SU-DHL-6 (cell line): ENCODE data around the gene TSPAN17.

ENCODE experiments used
- H2AFZ ChIP-seq: fragments of 200-600 bp; sonication (generic); 2 replicates; pipeline ENCODE4 v1.6.1; 2014; ENCODE audit warnings: low read depth, mild to moderate bottlenecking, moderate library complexity, mixed read lengths, antibody characterized with exemption, low read length; ENCODE audit not compliant: severe bottlenecking
- H3F3A ChIP-seq: fragments of 200-600 bp; shearing (Covaris generic); 2 replicates; pipeline ENCODE4 v1.6.0; 2016; ENCODE audit warnings: antibody characterized with exemption, mild to moderate bottlenecking; ENCODE audit not compliant: insufficient read depth
- H3K27ac ChIP-seq: fragments of 200-600 bp; sonication (generic); 2 replicates; pipeline ENCODE4 v1.5.1; 2016; ENCODE audit warnings: low read depth, mild to moderate bottlenecking, low read length, moderate library complexity, mixed read lengths
- H3K27me3 ChIP-seq: fragments of 200-600 bp; sonication (generic), shearing (Covaris generic); 2 replicates; pipeline ENCODE4 v1.6.0; 2014; ENCODE audit warnings: mild to moderate bottlenecking, low read length
- H3K36me3 ChIP-seq: fragments of 200-600 bp; sonication (generic); 2 replicates; pipeline ENCODE4 v1.6.1; 2014; ENCODE audit warnings: mild to moderate bottlenecking, low read length, mixed read lengths
- H3K4me2 ChIP-seq: fragments of 300-600, 200-600 bp; shearing (Covaris generic), sonication (generic); 2 replicates; pipeline ENCODE4 v1.6.0; 2014; ENCODE audit warnings: low read length, low read depth, mild to moderate bottlenecking; ENCODE audit not compliant: poor library complexity, severe bottlenecking
- H3K4me3 ChIP-seq: fragments of 200-600 bp; sonication (generic); 2 replicates; pipeline ENCODE4 v1.5.1; 2014; ENCODE audit warnings: antibody characterized with exemption, low read length, mild to moderate bottlenecking, mixed read lengths; ENCODE audit not compliant: insufficient read depth, poor library complexity, severe bottlenecking
- H3K79me2 ChIP-seq: fragments of 200-600 bp; sonication (generic); 2 replicates; pipeline ENCODE4 v1.6.1; 2014; ENCODE audit warnings: mild to moderate bottlenecking, low read length, moderate library complexity; ENCODE audit not compliant: insufficient read depth
- H3K9ac ChIP-seq: fragments of 200-600 bp; sonication (generic); 2 replicates; pipeline ENCODE4 v1.7.0; 2014; ENCODE audit warnings: mild to moderate bottlenecking, low read length
- H3K9me2 ChIP-seq: fragments of 200-600 bp; sonication (generic); replicated peaks from 2 replicates; pipeline ENCODE4 v1.6.1; 2014; ENCODE audit warnings: low read length; ENCODE audit not compliant: insufficient read depth
- H3K9me3 ChIP-seq: fragments of 200-600 bp; sonication (generic); 2 replicates; pipeline ENCODE4 v1.6.1; 2014; ENCODE audit warnings: low read length, mixed read lengths; ENCODE audit not compliant: insufficient read depth
- H4K20me1 ChIP-seq: fragments of 200-600 bp; sonication (generic); 2 replicates; pipeline ENCODE4 v1.6.1; 2014; ENCODE audit warnings: low read depth, mild to moderate bottlenecking, antibody characterized with exemption, low read length, moderate library complexity, mixed read lengths
- CTCF ChIP-seq: fragments of 200-600 bp; sonication (generic); IDR thresholded peaks from one replicate; pipeline ENCODE4 v1.5.1; 2017; ENCODE audit warnings: antibody characterized with exemption, mild to moderate bottlenecking, low read length, moderate library complexity; ENCODE audit not compliant: insufficient read depth, poor library complexity, severe bottlenecking
- EZH2phosphoT487 ChIP-seq: fragments of 200-600 bp; sonication (generic), shearing (Covaris generic); conservative IDR thresholded peaks from 2 replicates; pipeline ENCODE4 v1.6.1; 2018; ENCODE audit warnings: mild to moderate bottlenecking, antibody characterized with exemption, low read length, moderate library complexity, mixed read lengths

Gene TSPAN17

GRCh38 chr5:176679365-176680225 lies 32.3 kb downstream of the TSPAN17 start:
- Histone ChIP-seq H2AFZ (no peak overlapping the region), H3K79me2 (no peaks in the 10 kb centered on the region), H3K4me3 (no peak overlapping the region), H3K9me2 (no peaks in the 10 kb centered on the region), H3F3A (no peaks in the 10 kb centered on the region), H3K9ac (no peak overlapping the region), H3K27me3 (no peaks in the 10 kb centered on the region), H4K20me1 (no peaks in the 10 kb centered on the region), H3K4me2 (no peak overlapping the region), H3K36me3 (no peaks in the 10 kb centered on the region), H3K27ac (no peak overlapping the region), H3K9me3 (no peaks in the 10 kb centered on the region)
- TF ChIP-seq EZH2phosphoT487 (no peak), CTCF (no peak)

DNA sequence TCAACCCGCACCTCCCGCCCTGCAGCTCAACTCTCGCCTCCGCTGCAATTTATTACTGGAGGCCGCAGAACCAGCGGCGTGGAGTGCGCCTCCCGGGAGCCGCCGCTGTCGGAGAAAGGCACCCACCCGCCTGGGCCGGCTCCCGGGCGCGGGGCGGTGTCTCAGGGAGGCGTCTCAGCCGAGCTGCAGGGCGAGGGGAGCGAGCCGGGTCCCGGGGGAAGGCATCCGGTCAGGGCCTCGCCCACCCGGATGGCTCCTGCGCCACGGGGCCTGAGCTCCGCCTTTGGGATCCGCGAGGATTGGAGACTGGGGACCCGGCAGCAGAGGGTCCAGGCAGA lies 32.9 kb downstream of the TSPAN17 start:
- Histone ChIP-seq H4K20me1 (no peaks in the 10 kb centered on the region), H3K9me3 (no peaks in the 10 kb centered on the region), H3F3A (no peaks in the 10 kb centered on the region), H3K27ac (no peak overlapping the region), H3K9ac (no peak overlapping the region), H3K9me2 (no peaks in the 10 kb centered on the region), H3K4me3 (no peak overlapping the region), H3K36me3 (no peaks in the 10 kb centered on the region), H3K4me2 (no peak overlapping the region), H2AFZ (no peak overlapping the region), H3K27me3 (no peaks in the 10 kb centered on the region), H3K79me2 (no peaks in the 10 kb centered on the region)
- TF ChIP-seq CTCF (no peak), EZH2phosphoT487 (no peak)

DNA sequence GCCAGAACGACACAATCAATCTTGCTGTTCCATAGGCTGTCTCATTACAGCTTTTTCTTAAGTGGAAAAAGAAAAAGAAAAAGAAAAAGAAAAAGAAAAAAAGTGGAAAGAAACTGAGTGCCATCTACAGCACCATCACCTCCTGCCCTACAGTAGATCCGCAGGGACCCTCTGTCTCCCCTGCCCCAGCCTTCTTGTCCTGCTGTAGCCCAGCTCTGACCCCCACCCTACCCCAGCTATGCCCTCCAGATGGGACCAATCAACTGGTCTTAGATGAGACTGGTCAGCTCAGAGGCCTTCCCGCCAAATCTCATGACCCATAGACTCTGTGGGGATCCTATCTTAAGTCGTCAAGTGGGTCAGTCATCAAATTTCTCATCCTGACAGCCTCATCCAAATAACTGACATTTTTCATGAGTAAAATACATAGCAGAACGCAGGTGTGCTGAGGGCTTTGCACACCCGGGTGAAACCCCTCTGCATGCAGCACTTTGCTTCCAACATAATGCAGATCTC lies 34.8 kb downstream of the TSPAN17 start:
- H3K36me3 ChIP-seq = no peaks in the 10 kb centered on the region
- TF ChIP-seq CTCF = no peak
- TF ChIP-seq EZH2phosphoT487 = no peak
- H3K9ac ChIP-seq = no peak overlapping the region
- no peaks in the 10 kb centered on the region for H3F3A ChIP-seq
- H3K9me3 ChIP-seq = peaks cover 2% of the 10 kb centered on the region; the same call in 1 of the 2 replicates
- H3K4me3 ChIP-seq = no peak overlapping the region
- no peak overlapping the region for H3K27ac ChIP-seq
- H3K79me2 ChIP-seq = no peaks in the 10 kb centered on the region
- no peak overlapping the region for H2AFZ ChIP-seq
- no peaks in the 10 kb centered on the region for H3K9me2 ChIP-seq
- H4K20me1 ChIP-seq = no peaks in the 10 kb centered on the region
- no peaks in the 10 kb centered on the region for H3K27me3 ChIP-seq
- H3K4me2 ChIP-seq = no peak overlapping the region
